Coronary artery (tissue), 2 donors: ENCODE data around the gene DAB1.

Experiments used
- DNase-seq: peaks from one replicate; pipeline ENCODE4 v3.0.0-alpha.2; 2017; ENCODE audit warnings: low spot score
- H3K27ac ChIP-seq, 2 donors: fragments of 200-600 bp; sonication (generic); one replicate each; pipeline ENCODE4 v1.5.1; 2016 to 2019
- H3K4me3 ChIP-seq: fragments of 200-600 bp; sonication (generic); 2 replicates; pipeline ENCODE4 v1.5.1; 2016; ENCODE audit warnings: mild to moderate bottlenecking, moderate library complexity
- TF ChIP-seq, protein P1 (sequence below): fragments of 200-600 bp; sonication (generic); IDR thresholded peaks from one replicate; pipeline ENCODE4 v1.5.1; 2019; ENCODE audit warnings: antibody characterized with exemption

Gene DAB1

DNA sequence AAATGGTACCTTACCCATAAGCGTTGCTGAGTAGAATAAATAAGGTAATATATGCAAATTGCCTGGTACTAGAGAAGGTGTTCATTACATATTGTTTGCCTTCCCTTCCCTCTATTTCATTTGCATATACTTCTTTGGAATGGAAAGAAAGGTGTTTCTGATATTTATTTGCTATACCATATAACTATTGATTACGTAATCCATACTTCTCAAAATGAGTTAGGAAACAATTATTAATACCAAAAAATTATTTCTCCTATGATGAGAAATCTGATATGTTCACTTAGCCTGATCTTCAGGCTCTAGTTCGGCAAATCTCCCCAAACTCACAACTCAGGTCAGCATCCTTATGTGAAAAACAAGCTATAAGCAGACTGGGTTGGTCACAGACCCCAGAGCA is 119.3 kb downstream of the DAB1 start:
- H3K27ac ChIP-seq, result no peak overlapping the region
- TF ChIP-seq, protein P1, sequence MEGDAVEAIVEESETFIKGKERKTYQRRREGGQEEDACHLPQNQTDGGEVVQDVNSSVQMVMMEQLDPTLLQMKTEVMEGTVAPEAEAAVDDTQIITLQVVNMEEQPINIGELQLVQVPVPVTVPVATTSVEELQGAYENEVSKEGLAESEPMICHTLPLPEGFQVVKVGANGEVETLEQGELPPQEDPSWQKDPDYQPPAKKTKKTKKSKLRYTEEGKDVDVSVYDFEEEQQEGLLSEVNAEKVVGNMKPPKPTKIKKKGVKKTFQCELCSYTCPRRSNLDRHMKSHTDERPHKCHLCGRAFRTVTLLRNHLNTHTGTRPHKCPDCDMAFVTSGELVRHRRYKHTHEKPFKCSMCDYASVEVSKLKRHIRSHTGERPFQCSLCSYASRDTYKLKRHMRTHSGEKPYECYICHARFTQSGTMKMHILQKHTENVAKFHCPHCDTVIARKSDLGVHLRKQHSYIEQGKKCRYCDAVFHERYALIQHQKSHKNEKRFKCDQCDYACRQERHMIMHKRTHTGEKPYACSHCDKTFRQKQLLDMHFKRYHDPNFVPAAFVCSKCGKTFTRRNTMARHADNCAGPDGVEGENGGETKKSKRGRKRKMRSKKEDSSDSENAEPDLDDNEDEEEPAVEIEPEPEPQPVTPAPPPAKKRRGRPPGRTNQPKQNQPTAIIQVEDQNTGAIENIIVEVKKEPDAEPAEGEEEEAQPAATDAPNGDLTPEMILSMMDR, result no peak
- H3K4me3 ChIP-seq, result no peak overlapping the region
- DNase-seq, result no peak

DNA sequence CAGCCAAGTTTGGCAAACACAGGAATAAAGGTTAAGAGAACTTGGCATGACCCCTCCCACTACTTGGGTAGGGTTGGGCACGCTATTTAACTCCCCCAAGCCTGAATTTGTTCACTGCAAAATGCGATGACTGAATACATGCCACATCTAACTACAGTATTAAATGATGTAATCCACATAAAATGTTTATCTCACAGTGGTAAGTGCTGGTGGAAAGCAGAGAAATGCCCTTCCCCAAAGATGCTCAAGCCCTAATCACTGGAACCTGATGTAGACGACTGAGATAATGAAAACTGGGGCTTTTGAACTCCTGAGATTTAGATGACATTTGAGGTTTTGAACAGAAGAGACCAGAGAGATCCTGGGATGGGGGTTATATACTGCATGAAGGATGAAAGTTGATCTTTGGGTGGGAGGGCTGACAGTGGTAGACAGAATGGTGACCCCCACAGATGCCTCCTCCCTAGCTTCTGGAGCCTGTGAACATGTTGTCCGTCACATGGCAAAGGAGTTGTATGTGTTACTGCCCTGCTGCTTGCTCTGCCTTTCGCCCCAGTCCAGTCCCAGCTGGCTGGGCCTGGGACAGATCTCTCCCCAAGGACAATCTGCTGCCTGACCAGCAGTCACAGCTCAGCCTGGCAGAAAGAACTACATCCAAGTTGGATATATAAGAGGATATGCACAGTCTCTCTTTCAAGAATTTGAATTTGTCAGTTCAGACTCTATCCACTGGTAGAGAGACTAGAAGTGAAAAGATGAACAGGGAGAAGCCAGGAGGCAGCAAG is 120.9 kb downstream of the DAB1 start:
- Histone ChIP-seq H3K4me3 (no peak overlapping the region), H3K27ac (no peak overlapping the region)
- DNase-seq, result no peak

DNA sequence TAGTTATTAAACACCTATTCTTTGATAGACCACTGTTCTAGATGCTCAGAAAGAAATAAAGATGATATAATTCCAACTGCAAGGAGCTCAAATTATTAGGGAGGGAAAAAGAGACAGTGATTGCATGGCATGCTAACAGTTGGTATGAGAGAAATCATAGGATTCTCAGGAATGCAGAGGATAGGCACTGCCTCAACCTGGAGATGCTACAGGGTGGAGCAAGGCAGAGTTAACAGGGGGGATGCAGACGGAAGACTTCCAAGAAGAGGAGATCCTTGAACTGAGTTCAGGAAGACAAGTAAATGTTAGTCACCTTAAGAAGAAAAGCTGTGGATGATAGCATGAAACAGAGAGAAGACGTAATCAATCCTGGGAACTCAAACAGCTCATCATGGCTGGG is 123.7 kb downstream of the DAB1 start:
- no peak overlapping the region for H3K27ac ChIP-seq
- TF ChIP-seq, protein P1, result no peak
- no peak overlapping the region for H3K4me3 ChIP-seq
- no peak for DNase-seq

More for the DNA sequence above, 120.9 kb downstream of the DAB1 start:
- TF ChIP-seq, protein P1, result no peak

DNA sequence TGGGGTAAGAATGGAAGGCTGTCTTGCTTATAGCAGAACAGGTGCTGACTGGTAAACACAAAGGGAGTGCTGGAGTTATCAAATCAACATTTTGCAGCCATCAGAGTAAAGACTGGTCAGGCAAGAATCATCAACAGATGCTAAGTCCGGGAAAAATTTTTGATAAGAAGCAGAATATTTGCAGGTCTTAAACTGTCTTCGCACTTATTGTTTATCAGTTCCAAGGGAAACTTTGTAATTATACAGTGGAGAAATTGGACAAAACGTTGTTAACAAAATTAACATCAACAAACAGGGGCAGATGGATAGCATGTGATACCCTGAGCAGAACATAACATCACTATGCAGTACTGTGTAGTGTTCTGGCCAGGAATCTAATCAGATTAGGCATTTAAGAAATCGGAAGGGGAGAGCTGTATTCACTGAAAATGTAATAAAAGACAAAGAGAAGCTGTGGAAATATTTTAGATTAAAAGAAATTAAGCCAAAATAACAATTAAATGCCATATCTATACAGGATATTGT is 127.1 kb downstream of the DAB1 start:
- DNase-seq, result no peak
- H3K4me3 ChIP-seq, result no peak overlapping the region
- TF ChIP-seq, protein P1, result no peak
- H3K27ac ChIP-seq, result no peak overlapping the region

DNA sequence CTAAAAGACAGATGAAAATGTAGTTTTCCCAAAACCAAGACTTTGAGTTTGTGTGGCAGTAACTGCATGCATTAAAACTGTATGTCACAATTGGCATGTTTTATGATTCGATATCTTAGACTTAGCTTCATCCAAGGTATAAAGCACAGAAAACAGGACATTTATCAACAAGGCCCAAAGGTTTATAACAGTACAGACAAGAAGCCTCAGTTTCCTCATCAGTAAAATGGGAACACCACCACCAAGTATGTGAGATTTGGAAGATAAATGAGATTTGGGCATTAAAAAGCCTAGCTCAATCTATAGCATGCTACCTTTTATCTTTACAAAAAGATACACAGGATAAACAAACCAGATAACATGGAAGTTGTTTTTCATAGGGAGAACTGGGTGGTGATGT is 128.5 kb downstream of the DAB1 start:
- Histone ChIP-seq H3K27ac (no peak overlapping the region), H3K4me3 (no peak overlapping the region)
- TF ChIP-seq, protein P1, result no peak
- DNase-seq, result no peak

DNA sequence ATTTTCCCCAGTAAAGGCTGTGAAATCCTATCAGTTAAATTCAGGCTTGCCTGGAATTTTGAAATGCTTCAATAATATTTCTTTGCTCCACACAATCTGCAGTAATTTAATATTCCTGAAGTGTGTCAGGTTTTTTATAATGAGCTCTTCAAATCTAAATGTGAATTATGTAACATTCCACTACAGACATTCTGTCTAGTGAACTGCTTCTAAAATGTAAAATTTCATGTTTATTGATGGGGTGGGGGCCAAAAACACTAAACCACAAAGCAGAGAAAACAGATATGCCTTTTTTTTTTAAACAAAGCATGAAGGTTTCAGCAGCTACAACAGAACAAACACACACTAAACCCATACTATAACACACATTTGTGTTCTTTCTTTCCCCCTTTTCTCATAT is 129.7 kb downstream of the DAB1 start:
- H3K4me3 ChIP-seq, result no peak overlapping the region
- DNase-seq, result no peak
- H3K27ac ChIP-seq, result no peak overlapping the region
- TF ChIP-seq, protein P1, result no peak

DNA sequence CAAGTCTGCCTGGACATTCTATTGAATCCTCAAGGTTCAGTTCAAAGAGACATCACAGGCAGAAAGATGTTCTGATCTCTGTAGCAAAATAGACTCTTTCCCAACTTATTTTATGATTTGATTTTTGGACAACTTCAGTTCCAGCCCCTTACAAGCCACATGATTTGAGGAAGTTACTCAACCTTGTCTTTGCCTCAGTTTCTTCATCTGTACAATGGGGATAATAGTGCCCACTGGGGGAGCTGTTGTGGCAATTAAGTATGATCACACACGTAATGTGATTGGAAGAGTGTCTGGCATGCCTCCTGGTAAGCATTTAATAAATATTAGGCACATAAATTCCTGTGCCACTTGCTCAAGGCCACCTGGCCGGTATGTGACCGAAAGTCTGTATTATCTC is 130.6 kb downstream of the DAB1 start:
- TF ChIP-seq, protein P1, result no peak
- no peak overlapping the region for H3K27ac ChIP-seq
- DNase-seq, result no peak
- no peak overlapping the region for H3K4me3 ChIP-seq
